Lung microvascular endothelial cell (primary cell): ENCODE measurements around the gene MTHFD2. TPM values are rescaled to one million over a fixed set of nuclear protein-coding genes. Genes with fewer than 3 reads are reported as not detected.
"Not testable (repeated sequence)": the region's sequence is repeated elsewhere in the genome, so short reads cannot be mapped to it uniquely, and the experiment has no call there.

Source experiments
- DNase-seq, 2 donors: peaks; one replicate each; pipeline versions ENCODE4 v3.0.0 to v3.0.0-alpha.2; 2010; ENCODE audit warnings: low read depth in 2 of 2
- total RNA-seq: library from RNA; depleted of rRNA; stranded (reverse); fragments of >200 nt; gene quantifications from 2 replicates; pipeline ENCODE4 v1.2.1, GENCODE V29; 2014

The MTHFD2 gene
- total RNA-seq, 1 donor from 2014 or later: 84.5 TPM

DNA sequence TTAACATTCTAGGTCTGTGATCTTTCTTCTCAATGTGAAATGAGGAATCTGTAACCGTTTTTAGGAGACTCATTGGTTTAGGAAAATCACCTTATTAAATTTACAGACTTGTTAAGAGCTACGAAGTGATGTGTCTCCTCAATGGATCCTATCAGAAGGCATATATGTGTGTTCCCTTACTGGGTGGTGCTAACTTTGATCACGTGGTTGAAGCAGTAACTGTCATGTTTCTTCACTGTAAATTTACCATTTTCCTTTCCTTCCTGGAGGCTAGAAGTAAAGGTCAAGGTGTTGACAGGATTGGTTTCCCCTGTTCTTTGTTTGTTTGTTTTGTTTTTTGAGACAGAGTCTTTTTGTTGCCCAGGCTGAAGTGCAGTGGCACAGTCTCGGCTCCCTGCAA is 1.4 kb upstream of the MTHFD2 start:
- no peak for DNase-seq

DNA sequence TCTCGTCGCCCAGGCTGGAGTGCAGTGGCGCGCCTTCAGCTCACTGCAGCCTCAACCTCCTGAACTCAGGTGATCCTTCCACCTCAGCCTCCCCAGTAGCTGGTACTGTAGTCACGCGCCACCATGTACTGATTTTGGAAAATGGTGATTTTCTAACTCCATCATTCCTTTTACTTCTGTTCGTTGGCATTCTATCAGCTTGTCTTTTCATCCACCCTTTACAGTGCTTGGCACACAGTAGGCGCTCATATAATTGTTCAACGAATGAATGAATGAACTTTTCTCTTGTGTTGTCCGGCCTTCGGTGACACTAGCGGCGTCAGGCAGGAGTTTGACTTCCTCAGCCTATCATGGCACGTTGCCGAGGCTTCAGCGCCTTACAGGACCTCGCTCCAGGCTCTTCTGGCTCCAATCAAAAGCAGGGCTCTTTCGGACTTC is 373 bp upstream of the MTHFD2 start:
- no peak for DNase-seq

DNA sequence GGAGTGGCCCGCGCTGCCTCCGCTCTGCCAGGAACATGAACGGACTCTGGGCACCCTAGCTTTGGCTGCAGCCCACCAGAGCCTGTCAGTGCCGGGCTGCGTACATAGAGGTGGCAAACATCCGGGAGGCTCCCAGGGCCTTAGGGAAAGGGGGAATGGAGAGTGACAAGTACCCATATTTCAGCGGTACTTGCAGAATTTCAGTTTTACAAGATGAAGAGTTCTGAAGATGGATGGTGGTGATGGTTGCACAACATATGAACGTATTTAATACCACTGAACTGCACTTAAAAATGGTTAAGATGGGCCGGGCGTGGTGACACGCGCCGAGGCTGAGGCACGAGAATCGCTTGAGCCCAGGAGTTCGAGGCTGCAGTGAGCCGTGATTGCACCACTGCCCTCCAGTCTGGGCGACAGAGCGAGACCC is 873 bp downstream of the MTHFD2 start:
- DNase-seq: no peak

DNA sequence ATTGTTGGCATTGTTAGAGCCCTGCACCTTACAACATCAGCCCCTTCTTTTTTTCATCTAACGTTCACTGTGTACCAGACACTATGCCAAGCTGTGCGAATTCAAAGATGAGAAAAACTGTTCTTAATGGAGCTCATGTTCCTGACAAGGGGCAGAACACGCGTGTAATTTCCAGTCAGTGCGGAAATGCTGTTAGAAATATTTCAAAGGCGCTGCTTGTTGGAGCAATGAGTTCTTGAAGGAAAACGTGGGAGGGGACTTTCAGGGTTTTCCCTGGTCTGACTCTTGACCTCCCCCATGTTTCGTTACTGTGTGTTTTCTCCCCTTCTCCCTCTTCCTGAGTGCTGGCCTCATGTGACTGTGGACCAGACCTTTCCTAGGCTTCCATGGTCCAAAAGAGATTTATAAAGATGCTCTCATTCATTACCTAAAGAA is 1.5 kb downstream of the MTHFD2 start:
- DNase-seq: peak in 1 of 2 donors; percentile 8

DNA sequence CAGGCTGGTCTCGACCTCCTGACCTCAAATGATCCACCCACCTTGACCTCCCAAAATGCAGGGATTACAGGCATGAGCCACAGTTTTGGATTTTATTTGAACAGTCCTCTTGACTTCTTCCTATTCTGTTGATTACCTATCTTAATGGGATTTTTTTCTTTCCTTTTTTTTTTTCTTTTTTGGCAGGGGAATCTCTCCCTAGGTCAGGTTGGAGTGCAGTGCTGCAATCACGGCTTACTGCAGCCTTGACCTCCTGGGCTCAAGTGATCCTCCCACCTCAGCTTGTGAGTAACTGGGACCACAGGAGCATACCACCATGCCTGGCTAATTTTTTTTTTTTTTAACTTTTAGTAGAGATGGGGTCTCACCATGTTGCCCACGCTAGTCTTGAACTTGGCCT is 2.8 kb downstream of the MTHFD2 start:
- no peak for DNase-seq

DNA sequence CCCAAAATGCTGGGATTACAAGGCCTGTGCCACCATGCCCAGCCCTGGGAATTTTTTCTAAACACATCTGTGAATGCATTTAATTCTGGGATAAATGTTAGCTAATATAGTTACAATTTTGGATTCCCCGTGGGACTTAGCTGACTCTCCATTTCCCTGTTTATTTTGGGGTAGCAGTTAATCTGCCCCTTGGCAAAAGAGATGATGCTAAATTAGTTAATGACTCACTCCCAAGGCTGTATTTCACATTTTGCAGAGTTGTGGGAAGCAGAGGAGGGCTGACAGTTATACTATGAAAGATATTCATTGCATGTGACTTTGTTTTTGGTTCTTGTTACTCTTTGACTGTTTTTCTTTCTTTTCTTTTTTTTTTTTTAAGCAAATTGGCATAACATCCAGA is 3.2 kb downstream of the MTHFD2 start:
- DNase-seq: peak in 1 of 2 donors; percentile 10

DNA sequence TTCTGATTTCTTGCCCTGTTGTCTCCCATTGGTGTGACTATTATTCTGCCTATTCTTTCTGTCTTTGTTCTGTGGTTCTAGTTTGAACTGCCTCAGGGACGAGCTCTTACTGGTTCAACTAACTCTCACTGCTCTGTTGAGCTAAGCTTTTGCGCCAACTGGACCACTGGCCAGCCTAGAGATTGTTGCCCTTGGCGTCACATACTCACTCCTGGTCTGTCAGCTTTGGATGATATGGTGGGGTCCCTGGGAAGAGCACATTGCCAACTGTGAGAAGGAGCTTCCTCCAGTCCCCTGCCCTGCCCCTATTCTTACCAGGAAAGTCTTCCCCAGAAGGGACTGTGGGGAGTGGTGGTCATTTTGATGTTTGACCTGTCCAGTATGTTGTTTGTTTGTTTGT is 6.0 kb downstream of the MTHFD2 start:
- DNase-seq: no peak

DNA sequence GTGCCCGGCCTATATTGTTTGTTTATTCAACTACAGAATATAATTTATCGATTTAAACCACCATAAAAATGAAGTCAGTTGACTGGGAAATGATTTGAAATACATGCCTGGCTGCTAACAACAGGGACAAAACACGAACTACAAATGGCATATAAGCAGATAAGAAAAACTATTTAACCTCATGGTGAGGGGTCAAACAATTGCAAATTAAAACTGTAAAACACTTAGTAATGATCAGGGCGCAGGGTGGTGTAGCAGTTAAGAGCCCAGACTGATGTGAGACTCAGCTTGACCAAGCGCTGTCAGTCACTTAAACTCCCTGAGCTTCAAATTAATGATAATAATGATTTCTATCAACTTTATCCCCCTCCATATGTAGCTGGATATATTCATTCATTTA is 6.7 kb downstream of the MTHFD2 start:
- no peak for DNase-seq

DNA sequence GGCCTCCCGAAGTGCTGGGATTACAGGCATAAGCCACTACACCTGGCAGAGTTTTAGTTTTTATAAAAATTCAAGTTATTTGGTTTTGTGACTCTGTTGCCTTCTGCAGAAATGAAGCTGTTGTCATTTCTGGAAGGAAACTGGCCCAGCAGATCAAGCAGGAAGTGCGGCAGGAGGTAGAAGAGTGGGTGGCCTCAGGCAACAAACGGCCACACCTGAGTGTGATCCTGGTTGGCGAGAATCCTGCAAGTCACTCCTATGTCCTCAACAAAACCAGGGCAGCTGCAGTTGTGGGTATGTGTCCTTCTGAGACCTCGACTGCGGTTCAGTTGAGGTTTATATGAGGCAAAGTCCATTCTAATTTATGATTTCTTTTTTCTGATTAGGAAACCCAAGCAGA is 7.2 kb downstream of the MTHFD2 start:
- DNase-seq: no peak

DNA sequence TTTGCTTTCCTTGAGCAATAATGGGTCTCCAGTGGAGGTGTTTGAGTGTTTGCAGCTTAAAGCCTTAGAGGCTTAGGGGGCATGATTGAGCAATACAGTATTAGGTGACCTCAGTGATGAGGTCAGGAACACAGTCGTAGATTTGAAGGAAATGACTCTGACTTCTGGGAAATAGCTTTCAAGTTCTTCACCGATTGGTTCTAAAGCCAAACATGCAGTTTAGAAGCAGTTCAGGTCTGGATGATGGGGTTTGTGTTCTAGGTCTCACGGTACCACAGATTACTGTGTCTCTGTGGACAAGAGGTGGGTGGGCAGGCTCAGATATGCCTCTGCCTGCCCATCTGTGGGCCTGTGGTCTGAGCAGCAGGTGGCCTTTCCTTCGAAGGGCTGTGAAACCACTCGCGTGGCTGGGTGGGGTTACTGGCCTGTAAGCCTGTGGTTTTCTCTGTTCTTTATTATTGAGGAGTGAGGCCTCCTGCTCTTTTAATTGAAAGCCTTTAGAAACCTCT is 7.8 kb downstream of the MTHFD2 start:
- peak; percentile 19 to 85 for DNase-seq

DNA sequence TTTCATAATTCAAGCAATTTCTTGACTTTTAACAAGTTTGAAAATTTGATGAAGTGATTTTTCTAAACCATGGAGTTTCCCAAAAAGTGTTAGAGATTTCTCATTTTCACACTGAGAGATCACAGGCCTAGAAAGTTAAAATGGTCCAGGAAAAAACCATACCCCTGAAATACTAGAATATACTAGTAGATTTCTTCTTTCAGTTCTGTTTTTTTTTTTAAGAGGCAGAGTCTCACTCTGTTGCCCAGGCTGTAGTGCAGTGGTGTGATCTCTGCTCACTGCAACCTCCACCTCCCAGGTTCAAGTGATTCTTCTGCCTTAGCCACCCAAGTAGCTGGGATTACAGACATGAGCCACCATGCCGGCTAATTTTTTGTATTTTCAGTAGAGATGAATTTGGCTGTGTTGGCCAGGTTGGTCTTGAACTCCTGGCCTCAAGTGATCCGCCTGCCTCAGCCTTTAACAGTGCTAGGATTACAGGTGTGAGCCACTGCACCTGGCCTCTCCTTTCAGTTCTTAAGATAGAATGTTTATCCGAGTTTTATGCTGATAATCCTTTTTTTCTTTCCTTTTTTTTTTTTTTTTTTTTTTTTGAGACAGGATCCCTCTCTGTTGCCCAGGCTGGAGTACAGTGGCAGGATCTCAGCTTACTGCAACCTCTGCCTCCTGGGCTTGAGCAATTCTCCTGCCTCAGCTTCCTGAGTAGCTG is 14.4 kb downstream of the MTHFD2 start:
- no peak for DNase-seq

DNA sequence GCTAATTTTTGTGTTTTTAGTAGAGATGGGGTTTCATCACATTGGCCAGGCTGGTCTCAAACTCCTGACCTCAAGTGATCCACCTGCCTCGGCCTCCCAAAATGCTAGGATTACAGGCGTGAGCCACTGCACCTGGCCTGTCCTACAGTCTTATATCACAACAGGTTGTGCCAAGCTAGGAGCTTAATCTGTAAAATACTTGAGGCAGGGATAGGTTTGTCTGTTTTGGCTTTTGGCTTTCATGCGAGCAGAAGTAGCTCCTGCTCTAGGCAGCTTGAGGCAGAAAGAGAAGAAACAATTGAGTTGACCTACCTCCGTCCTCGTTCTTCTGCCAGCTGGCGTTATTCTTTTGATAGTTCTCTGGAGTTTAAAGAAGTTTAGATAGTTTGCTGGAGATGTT is 17.4 kb downstream of the MTHFD2 start:
- DNase-seq: not testable (repeated sequence)

DNA sequence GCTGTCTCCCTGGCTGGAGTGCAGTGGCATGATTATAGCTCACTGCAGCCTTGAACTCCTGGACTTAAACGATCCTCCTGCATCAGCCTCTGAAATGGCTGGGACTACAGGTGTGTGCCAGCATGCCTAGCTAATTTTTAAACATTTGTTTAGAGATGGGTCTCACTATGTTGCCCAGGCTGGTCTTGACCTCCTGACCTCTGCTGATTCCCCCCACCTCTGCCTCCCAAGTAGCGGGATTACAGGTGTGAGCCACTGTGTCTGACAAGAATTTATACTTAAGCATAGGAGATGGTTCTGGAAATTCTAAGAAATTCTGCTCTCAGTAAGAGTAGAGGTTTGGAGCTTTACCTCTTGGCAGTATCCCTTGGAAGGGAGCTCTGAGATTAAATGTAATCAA is 18.2 kb downstream of the MTHFD2 start:
- DNase-seq: no peak

DNA sequence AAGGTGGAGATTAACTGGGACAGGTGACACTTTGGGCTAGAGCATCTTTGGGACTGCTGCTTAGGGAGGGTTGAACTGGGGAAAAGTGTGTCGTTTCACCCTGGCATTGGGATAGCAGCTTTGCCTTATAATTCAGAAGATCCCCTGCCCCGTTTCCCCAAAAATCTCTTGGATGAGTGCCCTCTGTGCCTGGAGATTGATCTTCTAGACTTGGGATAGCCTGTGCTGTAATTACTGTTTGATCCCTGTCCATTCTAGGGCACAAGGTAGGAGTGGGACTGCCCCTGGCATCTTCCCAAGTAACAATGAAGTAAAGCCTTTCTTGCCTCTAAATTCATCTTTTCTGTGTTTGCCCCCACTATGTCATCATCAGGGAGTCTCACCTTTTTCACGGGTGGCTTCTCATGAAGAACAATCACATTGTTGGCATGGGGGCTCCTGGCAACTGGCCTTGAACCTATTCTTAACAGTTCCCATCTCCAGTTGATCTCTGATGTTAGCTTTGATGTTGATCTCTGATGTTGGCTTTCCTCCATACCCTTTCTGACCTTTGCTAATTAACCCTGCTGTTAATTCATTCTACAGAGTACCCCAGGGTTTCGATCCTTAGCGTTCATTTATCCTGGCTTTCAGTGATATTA is 21.6 kb downstream of the MTHFD2 start:
- DNase-seq: no peak

DNA sequence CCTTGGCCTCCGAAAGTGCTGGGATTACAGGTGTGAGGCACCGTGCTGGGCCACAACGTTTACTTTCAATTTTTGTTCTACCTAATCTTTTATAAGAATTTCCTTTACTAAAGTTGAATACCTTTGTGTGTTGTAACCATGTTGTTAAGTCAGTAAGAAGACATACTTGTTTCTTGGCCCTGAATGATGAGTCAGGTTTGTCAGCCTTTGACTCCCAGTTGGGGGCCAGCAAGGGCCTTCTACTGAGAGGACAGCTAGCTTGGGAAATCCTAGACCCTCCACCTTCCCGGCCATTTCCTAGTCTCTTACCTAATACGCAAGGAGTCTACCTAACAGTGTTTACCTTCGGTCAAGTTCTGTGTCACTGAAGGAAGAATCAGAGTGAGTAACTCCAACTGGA is 22.7 kb downstream of the MTHFD2 start:
- DNase-seq: no peak

DNA sequence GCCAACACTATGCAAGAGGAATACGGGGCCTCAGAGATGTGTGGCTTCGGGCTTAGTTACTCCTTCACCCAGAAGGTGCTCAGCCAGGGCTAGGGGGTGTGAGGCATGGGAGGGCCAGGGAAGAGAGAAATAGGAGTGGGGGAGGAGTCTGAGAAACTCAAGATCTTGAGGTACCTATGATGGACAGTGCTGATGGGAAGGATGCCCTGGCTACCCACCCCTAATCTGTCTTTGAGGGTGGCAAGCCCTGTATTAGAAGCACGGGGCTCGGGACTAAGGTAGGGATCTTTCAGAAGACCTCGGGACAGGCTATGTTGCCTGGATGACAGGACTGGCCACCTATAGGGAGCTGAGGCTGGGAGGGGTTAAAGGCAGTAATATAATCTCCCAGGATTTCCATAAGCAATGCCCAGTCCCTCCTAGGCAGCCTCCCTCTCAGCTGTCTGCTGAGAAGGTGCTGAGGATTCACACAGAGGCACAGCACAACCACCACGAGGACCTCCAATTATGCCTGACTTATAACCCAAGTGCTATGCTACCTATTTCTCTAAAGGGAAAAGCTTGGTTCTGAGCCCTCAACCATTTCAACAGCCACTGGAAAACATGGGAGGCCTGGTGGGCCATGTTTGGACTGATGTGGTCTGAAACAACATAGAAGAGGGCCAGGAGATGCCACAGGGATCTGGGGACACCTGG is 23.3 kb downstream of the MTHFD2 start:
- DNase-seq: no peak

DNA sequence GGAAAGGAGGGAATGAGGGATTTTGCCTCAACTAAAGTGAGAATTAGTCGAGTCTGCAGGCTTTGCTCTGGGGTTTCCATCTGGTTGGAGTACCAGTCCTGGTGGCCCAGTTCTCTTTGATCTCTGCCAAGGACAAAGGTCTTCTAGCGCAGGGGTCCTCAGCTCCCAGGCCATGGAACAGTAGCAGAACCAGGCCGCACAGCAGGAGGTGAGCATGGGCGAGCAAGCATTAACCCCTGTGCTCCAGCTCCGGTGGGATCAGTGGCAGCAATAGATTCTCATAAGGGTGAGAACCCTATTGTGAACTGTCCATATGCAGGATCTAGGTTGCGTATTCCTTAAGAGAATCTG is 23.9 kb downstream of the MTHFD2 start:
- DNase-seq: no peak

DNA sequence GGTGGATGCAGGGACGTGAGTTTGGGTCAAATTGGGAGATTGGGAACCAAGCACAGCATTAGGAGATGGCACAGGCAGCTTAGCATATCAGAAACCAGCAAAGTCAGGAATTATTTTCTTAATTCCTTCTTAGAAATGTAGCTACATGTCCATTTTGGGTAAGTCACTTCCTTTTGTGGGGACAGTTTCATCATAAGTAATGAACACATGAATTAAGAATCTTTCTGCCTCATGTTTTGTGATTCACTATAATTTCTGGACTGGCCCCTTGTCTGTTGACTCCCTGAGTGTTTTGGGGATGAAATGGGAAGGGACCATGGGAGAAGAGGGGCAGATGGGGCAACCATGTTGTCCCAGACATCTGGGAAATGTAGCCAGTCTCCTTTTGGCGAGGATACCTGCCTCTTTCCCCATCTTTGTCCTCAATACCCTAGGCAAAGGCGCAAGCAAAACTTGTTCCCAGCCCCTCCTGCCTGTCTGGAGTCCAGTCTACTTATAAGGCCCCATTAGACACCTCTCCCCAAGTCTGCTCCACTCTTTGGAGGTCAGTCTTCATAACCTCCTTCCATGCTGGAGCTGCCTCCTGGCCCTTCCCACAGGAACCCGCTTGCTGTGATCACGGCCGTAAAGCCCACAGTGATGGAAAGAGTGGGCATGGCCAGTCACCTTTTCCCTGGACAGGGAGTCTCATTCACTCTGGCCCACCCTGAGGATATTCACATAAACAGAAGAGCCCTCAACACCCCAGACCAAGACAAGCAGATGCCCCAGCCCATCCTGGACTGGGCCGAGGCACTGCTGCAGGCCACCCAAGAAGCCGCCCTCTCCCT is 25.7 kb downstream of the MTHFD2 start:
- DNase-seq: no peak

DNA sequence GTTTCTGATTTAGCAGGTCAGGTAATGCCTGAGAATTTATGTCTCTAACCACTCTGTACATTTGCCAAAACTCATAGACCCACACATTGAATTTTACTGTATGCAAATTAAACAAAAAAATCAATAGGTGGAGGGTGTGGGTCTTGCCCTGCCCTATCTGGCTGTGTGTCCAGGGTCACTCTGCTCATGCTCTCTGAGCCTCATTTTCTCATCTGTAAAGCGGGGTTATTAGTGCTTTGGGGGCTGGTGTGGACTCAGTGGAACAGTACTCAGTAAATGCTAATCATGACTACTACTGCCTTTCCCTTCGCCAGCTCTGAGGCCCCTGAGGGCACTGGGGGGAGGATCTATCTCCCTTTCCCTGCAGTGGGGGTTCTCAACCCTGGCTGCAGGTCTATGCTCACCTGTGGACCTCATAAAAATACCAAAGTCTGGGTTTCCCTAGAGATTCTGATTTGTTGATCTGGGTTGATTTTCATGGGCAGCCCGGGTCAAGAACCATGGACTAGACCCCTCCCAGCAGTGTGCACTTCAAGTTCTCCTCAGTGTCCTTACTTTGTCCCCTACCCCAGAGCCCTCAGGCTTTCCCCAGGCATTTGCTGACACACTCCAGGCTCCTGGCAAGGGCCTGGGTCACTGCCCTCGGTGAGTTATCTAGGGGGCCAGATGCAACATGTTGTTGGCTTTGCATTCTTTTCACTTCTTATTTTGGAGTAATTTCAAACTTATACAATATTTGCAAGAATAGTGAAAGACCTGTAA is 27.5 kb downstream of the MTHFD2 start:
- DNase-seq: no peak

DNA sequence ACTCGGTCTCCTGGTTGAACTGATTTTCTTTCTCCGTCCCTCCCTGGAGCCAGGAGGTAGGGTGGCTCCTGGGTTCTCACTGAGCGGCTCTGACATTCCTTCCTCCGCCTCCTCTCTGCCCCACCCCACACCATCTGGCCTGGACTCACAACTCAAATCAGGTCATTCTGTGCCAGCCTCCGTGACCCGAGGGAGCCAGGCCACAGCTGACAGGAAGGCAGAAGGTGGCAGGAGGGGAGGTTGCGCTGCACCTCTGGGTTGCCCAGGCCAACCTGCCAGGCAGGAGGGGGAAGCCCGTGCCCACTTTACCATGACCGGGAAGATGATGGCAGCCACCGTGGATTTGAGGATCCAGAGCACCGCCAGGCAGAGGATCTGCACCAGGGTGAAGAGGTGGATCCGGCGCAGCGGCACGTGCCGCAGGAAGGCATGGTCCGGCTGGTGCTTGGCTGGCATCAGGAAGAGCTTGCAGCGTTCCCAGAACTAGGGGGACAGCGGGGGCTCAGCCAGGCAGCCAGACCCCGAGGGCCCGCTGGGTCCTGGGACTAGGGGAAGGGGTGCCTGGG is 28.3 kb downstream of the MTHFD2 start:
- DNase-seq: no peak

DNA sequence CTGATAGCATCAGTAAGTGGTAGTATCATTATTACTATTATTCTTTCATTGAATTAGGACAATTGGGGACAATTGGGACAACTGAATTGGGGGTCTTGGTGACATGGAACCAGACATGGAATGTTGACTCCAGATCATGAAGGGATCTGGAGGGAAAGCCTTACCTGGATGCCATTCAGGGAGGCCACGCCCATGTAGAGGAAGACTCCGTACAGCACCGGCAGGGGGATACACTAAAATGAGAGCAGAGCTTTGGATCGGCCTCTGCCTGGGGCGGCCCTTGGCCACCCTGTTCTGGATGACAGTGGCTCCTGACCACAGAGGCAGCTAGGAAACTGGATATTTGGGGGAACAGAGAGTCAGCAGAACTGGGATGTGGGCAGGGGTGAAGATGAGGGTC is 29.2 kb downstream of the MTHFD2 start:
- no peak for DNase-seq
